ENCODE results near the gene IFFO2. TPM values are rescaled to one million over a fixed set of nuclear protein-coding genes. Genes with fewer than 3 reads are reported as not detected.

IFFO2 gene
- total and polyA plus RNA-seq, 2 of the 13 experiments (the other 11 are each of a cell fraction or from before 2014, with no cell fraction given), result 7.3 to 16.7 TPM

GRCh38 chr1:18948913-18949685 lies 7.4 kb downstream of the IFFO2 start (continued):
- TF ChIP-seq HMGXB4 (CRISPR knock-in tag; IDR thresholded peaks at IDR 0.05; ENCODE audit: borderline replicate concordance in 1 of 2, low read depth in 1 of 2), result peak; percentile 40 to 66; a peak in 3 of 4 replicates
- peak; percentile 82 for TF ChIP-seq KLF6 (CRISPR knock-in tag; IDR thresholded peaks at IDR 0.05)
- no peak for TF ChIP-seq ELK4 (CRISPR knock-in tag; IDR thresholded peaks at IDR 0.05; ENCODE audit: borderline replicate concordance)
- no peak for TF ChIP-seq PRDM4 (CRISPR knock-in tag; IDR thresholded peaks at IDR 0.05; ENCODE audit: borderline replicate concordance)
- TF ChIP-seq EHMT2 (IDR thresholded peaks at IDR 0.05; ENCODE audit: borderline replicate concordance, low read depth, low read length), result no peak; the same call in 1 of the 2 replicates
- peak; percentile 80; the same call in 1 of the 2 replicates for TF ChIP-seq ZNF713 (CRISPR knock-in tag; IDR thresholded peaks at IDR 0.05)
- peak; percentile 100 for TF ChIP-seq ZBTB10 (CRISPR knock-in tag; IDR thresholded peaks at IDR 0.05; ENCODE audit: borderline replicate concordance)
- peak; percentile 46; the same call in 1 of the 2 replicates for TF ChIP-seq HMGXB3 (CRISPR knock-in tag; IDR thresholded peaks at IDR 0.05; ENCODE audit: borderline replicate concordance)
- TF ChIP-seq ZNF574 (CRISPR knock-in tag; IDR thresholded peaks at IDR 0.05), result peak; percentile 86
